ENCODE data around the gene TMEM176A. TPM values are rescaled to one million over a fixed set of nuclear protein-coding genes. Genes with fewer than 3 reads are reported as not detected.

The TMEM176A gene
- total and polyA plus RNA-seq, 2 donors from 2014 or later: 288 to 513 TPM

DNA sequence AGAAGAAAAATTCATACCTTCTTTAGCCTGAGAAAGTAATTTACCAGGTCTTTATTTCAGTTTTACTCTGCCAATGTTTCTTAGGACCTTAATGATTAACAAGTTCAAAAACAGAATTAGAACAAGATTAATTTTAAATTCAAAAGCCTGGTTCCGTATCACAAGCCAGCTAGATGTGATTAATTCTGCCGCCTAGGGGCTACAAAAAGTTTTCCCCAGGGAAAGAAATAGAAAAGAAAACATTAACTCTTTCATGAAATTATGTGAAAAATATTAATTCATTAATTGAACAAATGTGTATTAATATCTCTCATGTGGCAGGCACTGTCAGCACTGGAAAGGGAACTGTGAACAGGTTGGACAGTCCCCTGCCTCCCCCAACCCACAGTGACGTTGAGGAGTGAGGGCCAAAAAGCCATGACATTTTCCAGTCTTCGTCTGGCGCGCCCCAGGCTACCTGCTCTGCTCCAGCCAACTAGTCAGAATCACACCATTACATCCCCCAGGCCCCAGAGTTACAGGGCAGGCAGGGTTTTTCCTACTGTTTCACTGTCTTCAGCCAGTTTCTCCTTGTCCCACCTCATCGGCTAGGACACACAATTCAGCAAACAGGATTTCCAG lies 20.1 kb downstream of the TMEM176A start:
- intact Hi-C loops (cut with DNase I): no loop called here
- no peaks in the 10 kb centered on the region for H3K27me3 ChIP-seq (ENCODE audit: control insufficient read depth, insufficient read depth, low read length)
- FAIRE-seq: peak; percentile 74
- no peaks in the 10 kb centered on the region for H3K36me3 ChIP-seq (ENCODE audit: control insufficient read depth in 2 of 3, insufficient read depth in 3 of 3, low read length in 3 of 3)
- peaks cover 0 to 13% (median 9%) of the 10 kb centered on the region in 3 donors for H3K4me1 ChIP-seq (ENCODE audit: control insufficient read depth in 2 of 3, insufficient read depth in 2 of 3, low read depth in 1 of 3, low read length in 3 of 3)
- H3K9ac ChIP-seq (ENCODE audit: low read length in 3 of 3): peak overlapping the region in 1 of 3 donors; percentile 49
- peak in 1 of 5 donors; percentile 17 for DNase-seq
- peak overlapping the region in 1 of 3 donors; percentile 15 for H3K4me3 ChIP-seq (ENCODE audit: low read length in 3 of 3)
- H3K9me3 ChIP-seq (ENCODE audit: control insufficient read depth in 2 of 3, insufficient read depth in 1 of 3, low read length in 3 of 3): peaks cover 0 to 12% (median 2%) of the 10 kb centered on the region in 3 donors
- no peak for TF ChIP-seq CTCF (IDR thresholded peaks at IDR 0.05; ENCODE audit: borderline replicate concordance, extremely low read depth, insufficient read depth)
- peak overlapping the region; percentile 90 to 91 for H3K27ac ChIP-seq (ENCODE audit: low read depth in 2 of 2, low read length in 2 of 2)

GRCh38 chr7:150823043-150823442 lies 22.5 kb downstream of the TMEM176A start:
- Histone ChIP-seq H3K27me3 (ENCODE audit: control insufficient read depth, insufficient read depth, low read length) (no peaks in the 10 kb centered on the region), H3K4me1 (ENCODE audit: control insufficient read depth in 2 of 3, insufficient read depth in 2 of 3, low read depth in 1 of 3, low read length in 3 of 3) (peaks cover 0 to 25% (median 14%) of the 10 kb centered on the region in 3 donors), H3K36me3 (ENCODE audit: control insufficient read depth in 2 of 3, insufficient read depth in 3 of 3, low read length in 3 of 3) (no peaks in the 10 kb centered on the region), H3K9me3 (ENCODE audit: control insufficient read depth in 2 of 3, insufficient read depth in 1 of 3, low read length in 3 of 3) (peaks cover 0 to 5% (median 0%) of the 10 kb centered on the region in 3 donors), H3K27ac (ENCODE audit: low read depth in 2 of 2, low read length in 2 of 2) (no peak overlapping the region), H3K9ac (ENCODE audit: low read length in 3 of 3) (no peak overlapping the region), H3K4me3 (ENCODE audit: low read length in 3 of 3) (no peak overlapping the region)
- TF ChIP-seq CTCF (IDR thresholded peaks at IDR 0.05; ENCODE audit: borderline replicate concordance, extremely low read depth, insufficient read depth): no peak
- intact Hi-C loops (cut with DNase I): no loop called here
- no peak for FAIRE-seq
- no peak for DNase-seq

DNA sequence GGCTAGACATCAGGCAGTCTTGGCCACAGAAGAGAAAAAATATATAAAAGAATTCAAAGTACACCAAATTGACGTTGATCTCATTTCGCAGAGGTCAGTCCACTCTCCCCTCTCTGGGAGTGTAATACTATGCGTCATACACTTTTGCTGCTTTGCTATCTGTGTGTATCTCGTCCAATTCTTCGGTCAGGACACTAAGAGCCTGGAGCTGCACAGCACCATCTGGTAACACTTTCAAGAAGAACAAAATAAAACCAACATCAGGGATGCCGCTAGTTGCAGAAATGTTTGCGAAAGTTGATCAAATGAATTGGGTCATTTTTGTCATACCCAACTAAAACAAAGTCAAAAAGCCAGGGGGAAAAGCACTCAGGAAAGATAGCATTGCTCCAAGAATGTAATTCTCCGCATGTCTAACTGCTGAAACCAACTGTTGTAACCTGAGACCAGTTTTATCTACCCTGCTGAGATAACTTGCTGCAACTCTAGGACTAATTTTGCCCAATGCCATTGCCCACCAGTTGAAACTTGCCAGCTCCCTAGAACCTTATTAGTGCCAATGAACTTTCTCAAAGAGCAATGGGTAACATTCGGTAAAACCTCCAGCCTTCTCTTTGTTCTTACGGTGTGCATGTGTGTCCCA lies 23.0 kb downstream of the TMEM176A start:
- FAIRE-seq (no peak), DNase-seq (no peak)
- Histone ChIP-seq H3K4me3 (ENCODE audit: low read length in 3 of 3) (no peak overlapping the region), H3K9ac (ENCODE audit: low read length in 3 of 3) (no peak overlapping the region), H3K27ac (ENCODE audit: low read depth in 2 of 2, low read length in 2 of 2) (no peak overlapping the region), H3K36me3 (ENCODE audit: control insufficient read depth in 2 of 3, insufficient read depth in 3 of 3, low read length in 3 of 3) (no peaks in the 10 kb centered on the region), H3K9me3 (ENCODE audit: control insufficient read depth in 2 of 3, insufficient read depth in 1 of 3, low read length in 3 of 3) (peaks cover 0 to 5% (median 0%) of the 10 kb centered on the region in 3 donors), H3K27me3 (ENCODE audit: control insufficient read depth, insufficient read depth, low read length) (no peaks in the 10 kb centered on the region), H3K4me1 (ENCODE audit: control insufficient read depth in 2 of 3, insufficient read depth in 2 of 3, low read depth in 1 of 3, low read length in 3 of 3) (peaks cover 0 to 25% (median 14%) of the 10 kb centered on the region in 3 donors)
- intact Hi-C loops (cut with DNase I): no loop called here
- TF ChIP-seq CTCF (IDR thresholded peaks at IDR 0.05; ENCODE audit: borderline replicate concordance, extremely low read depth, insufficient read depth): no peak

Measured in kidney (tissue), 14 donors.